ENCODE data around the gene AKR1E2.

- TF ChIP-seq CTCF (conservative IDR thresholded peaks at IDR 0.05; ENCODE audit: low read depth, low read length) (no peak), EZH2 (IDR thresholded peaks at IDR 0.05; ENCODE audit: borderline replicate concordance, low read depth, low read length, poor library complexity, severe bottlenecking) (no peak)
Measured at GRCh38 chr10:4816966-4817365, 9.0 kb upstream of the AKR1E2 start.
